A673 (cell line): Measurements from ENCODE around the gene FLT3.

Experiments used
- EZH2 ChIP-seq: fragments of 200-600 bp; sonication (generic); IDR thresholded peaks from 2 replicates; pipeline ENCODE4 v1.6.1; 2017; ENCODE audit warnings: borderline replicate concordance, low read depth, mild to moderate bottlenecking, mixed read lengths, antibody characterized with exemption, low read length; ENCODE audit not compliant: poor library complexity, severe bottlenecking
- TF ChIP-seq, protein P1 (sequence below): fragments of 300-800, 200-600 bp; sonication (generic); conservative IDR thresholded peaks from 2 replicates; pipeline ENCODE4 v1.5.1; 2017; ENCODE audit warnings: low read depth, mild to moderate bottlenecking, antibody characterized with exemption, low read length, moderate library complexity, mixed read lengths

DNA sequence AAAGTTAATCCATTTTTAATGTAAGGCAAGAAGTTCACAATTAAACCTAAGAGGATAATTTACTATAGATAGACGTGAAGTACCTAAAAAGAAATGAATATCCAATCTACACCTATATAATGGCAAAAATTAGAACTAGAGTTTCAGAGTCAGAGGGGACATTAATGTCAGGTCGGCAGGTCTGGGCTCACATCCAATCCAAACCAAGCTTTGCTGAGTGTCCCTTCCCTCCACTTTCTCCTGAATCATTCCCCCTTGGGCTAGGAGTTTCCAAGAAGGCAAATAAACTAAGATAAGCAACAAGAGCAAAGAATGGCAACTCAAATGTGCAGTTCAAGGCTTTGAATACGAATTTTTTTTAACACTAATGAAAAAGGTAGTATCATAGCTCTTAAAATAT, 2.9 kb downstream of the FLT3 start:
- TF ChIP-seq, protein P1, sequence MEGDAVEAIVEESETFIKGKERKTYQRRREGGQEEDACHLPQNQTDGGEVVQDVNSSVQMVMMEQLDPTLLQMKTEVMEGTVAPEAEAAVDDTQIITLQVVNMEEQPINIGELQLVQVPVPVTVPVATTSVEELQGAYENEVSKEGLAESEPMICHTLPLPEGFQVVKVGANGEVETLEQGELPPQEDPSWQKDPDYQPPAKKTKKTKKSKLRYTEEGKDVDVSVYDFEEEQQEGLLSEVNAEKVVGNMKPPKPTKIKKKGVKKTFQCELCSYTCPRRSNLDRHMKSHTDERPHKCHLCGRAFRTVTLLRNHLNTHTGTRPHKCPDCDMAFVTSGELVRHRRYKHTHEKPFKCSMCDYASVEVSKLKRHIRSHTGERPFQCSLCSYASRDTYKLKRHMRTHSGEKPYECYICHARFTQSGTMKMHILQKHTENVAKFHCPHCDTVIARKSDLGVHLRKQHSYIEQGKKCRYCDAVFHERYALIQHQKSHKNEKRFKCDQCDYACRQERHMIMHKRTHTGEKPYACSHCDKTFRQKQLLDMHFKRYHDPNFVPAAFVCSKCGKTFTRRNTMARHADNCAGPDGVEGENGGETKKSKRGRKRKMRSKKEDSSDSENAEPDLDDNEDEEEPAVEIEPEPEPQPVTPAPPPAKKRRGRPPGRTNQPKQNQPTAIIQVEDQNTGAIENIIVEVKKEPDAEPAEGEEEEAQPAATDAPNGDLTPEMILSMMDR = no peak
- no peak for TF ChIP-seq EZH2
